ENCODE measurements around the gene PKLR.

DNA sequence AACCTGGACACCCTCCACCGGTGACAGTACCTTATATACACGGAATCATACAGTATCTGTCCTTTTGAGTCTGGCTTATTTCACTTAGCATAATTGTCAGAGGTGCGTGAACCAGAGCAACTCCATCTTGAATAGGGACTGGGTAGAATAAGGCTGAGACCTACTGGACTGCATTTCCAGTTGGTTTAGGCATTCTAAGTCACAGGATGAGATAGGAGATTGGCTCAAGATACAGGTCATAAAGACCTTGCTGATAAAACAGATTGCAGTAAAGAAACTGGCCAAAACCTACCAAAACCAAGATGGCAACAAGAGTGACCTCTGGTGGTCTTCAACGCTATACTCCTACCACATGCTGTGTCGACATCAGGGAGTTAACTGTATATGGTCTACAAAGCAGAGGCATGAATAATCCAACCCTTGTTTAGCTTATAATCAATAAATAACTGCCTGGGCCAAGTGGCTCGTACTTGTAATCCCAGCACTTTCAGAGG, 6.1 kb upstream of the PKLR start:
- TF ChIP-seq, protein P1, sequence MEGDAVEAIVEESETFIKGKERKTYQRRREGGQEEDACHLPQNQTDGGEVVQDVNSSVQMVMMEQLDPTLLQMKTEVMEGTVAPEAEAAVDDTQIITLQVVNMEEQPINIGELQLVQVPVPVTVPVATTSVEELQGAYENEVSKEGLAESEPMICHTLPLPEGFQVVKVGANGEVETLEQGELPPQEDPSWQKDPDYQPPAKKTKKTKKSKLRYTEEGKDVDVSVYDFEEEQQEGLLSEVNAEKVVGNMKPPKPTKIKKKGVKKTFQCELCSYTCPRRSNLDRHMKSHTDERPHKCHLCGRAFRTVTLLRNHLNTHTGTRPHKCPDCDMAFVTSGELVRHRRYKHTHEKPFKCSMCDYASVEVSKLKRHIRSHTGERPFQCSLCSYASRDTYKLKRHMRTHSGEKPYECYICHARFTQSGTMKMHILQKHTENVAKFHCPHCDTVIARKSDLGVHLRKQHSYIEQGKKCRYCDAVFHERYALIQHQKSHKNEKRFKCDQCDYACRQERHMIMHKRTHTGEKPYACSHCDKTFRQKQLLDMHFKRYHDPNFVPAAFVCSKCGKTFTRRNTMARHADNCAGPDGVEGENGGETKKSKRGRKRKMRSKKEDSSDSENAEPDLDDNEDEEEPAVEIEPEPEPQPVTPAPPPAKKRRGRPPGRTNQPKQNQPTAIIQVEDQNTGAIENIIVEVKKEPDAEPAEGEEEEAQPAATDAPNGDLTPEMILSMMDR (IDR thresholded peaks at IDR 0.05; ENCODE audit: low read depth, low read length, poor library complexity, severe bottlenecking): peak; percentile 67
- TF ChIP-seq EZH2phosphoT487 (IDR thresholded peaks at IDR 0.05; ENCODE audit: borderline replicate concordance, low read length): no peak

All from DOHH2 (cell line).